Gastrocnemius medialis (tissue), 4 donors: ENCODE data around the gene YPEL5. TPM values are rescaled to one million over a fixed set of nuclear protein-coding genes. Genes with fewer than 3 reads are reported as not detected.

Experiments
- ATAC-seq, 2 donors: fragments of 150-250 bp; one replicate each; pipeline ENCODE4 v1.9.1; 2016
- DNase-seq, 2 donors: peaks; one replicate each; pipeline ENCODE4 v3.0.0-alpha.2; 2019
- H3K27ac ChIP-seq, 4 donors: fragments of 200-600 bp; sonication (generic); 1 replicate in 1 of 4; 2 replicates in 3 of 4; pipeline ENCODE4 v1.5.1; 2016 to 2018; ENCODE audit warnings: mild to moderate bottlenecking in 2 of 4, moderate library complexity in 1 of 4
- H3K27me3 ChIP-seq, 3 donors: fragments of 200-600 bp; sonication (generic) in 2 of 3; 1 replicate in 1 of 3; 2 replicates in 2 of 3; pipeline versions ENCODE4 v1.5.1 to v1.6.0; 2016 to 2019; ENCODE audit warnings: mild to moderate bottlenecking in 1 of 3, moderate library complexity in 1 of 3
- H3K36me3 ChIP-seq, 2 donors: fragments of 200-600 bp; sonication (generic) in 1 of 2; one replicate each; pipeline ENCODE4 v1.5.1; 2017 to 2018
- H3K4me1 ChIP-seq, 2 donors: fragments of 200-600 bp; sonication (generic) in 1 of 2; one replicate each; pipeline ENCODE4 v1.5.1; 2016 to 2017; ENCODE audit warnings: mild to moderate bottlenecking in 2 of 2
- H3K4me3 ChIP-seq, 4 donors: fragments of 200-600 bp; sonication (generic) in 3 of 4; 1 replicate in 1 of 4; 2 replicates in 3 of 4; pipeline ENCODE4 v1.5.1; 2016 to 2019; ENCODE audit warnings: mild to moderate bottlenecking in 2 of 4
- H3K9me3 ChIP-seq, 3 donors: fragments of 200-600 bp; sonication (generic) in 2 of 3; 1 replicate in 1 of 3; 2 replicates in 2 of 3; pipeline ENCODE4 v1.5.1; 2016 to 2019
- CTCF ChIP-seq, 5 experiments: fragments of 450-650 bp in 3 of 5; fragments of 200-600 bp in 2 of 5; sonication (generic) in 2 of 5; IDR thresholded peaks in 4 of 5; conservative IDR thresholded peaks in 1 of 5; 1 replicate in 4 of 5; 2 replicates in 1 of 5; pipeline ENCODE4 v1.5.1; 2016 to 2019; ENCODE audit warnings: antibody characterized with exemption in 5 of 5, mild to moderate bottlenecking in 3 of 5, moderate library complexity in 3 of 5
- POLR2A ChIP-seq, 2 donors: fragments of 450-650 bp; IDR thresholded peaks; one replicate each; pipeline ENCODE4 v1.6.1; 2017; ENCODE audit warnings: antibody characterized with exemption in 2 of 2, mild to moderate bottlenecking in 2 of 2, moderate library complexity in 2 of 2
- in situ Hi-C, 4 donors: fragments of 200-750 bp; cut with MboI; loops; one replicate each; pipeline versions ENCODE4 v1.15.0 to v1.8.0; 2017; ENCODE audit warnings: low sequenced_read_pairs in 4 of 4
- intact Hi-C: fragments of 100-400 bp; cut with DNase I; formaldehyde crosslinking; loops from one replicate; pipeline ENCODE4 v1.15.1; 2023; ENCODE audit warnings: low total_unique reads
- total RNA-seq, 4 donors: library from RNA; depleted of rRNA; stranded (reverse); fragments of >200 nt; gene quantifications; one replicate each; pipeline versions ENCODE4 v1.1.0 to v1.2.3, GENCODE V29; 2016

YPEL5 gene
- total RNA-seq, 4 donors from 2014 or later: 31.4 to 76.7 (median 53.9) TPM

- Histone ChIP-seq H3K4me3 (no peak overlapping the region), H3K36me3 (no peaks in the 10 kb centered on the region), H3K4me1 (no peaks in the 10 kb centered on the region), H3K27ac (no peak overlapping the region), H3K27me3 (no peaks in the 10 kb centered on the region), H3K9me3 (no peaks in the 10 kb centered on the region)
- ATAC-seq (no peak), DNase-seq (no peak)
- intact Hi-C loops (no loop called here), in situ Hi-C loops (no loop called here)
- TF ChIP-seq POLR2A (IDR thresholded peaks at IDR 0.05) (no peak), CTCF (IDR thresholded peaks at IDR 0.05 in 4 of 5, conservative IDR thresholded peaks at IDR 0.05 in 1 of 5) (no peak)
These were observed 43.8 kb downstream of the YPEL5 start for GRCh38 chr2:30190637-30191036.

GRCh38 chr2:30191107-30191506 is 44.3 kb downstream of the YPEL5 start:
- H3K27me3 ChIP-seq: no peaks in the 10 kb centered on the region
- ATAC-seq: no peak
- intact Hi-C loops: no loop called here
- H3K27ac ChIP-seq: no peak overlapping the region
- TF ChIP-seq CTCF (IDR thresholded peaks at IDR 0.05 in 4 of 5, conservative IDR thresholded peaks at IDR 0.05 in 1 of 5): no peak
- no peak for TF ChIP-seq POLR2A (IDR thresholded peaks at IDR 0.05)
- no peaks in the 10 kb centered on the region for H3K9me3 ChIP-seq
- DNase-seq: no peak
- in situ Hi-C loops: no loop called here
- no peaks in the 10 kb centered on the region for H3K4me1 ChIP-seq
- no peaks in the 10 kb centered on the region for H3K36me3 ChIP-seq
- H3K4me3 ChIP-seq: no peak overlapping the region

GRCh38 chr2:30191819-30192271 is 45.0 kb downstream of the YPEL5 start:
- Histone ChIP-seq H3K4me3 (no peak overlapping the region), H3K27ac (no peak overlapping the region), H3K4me1 (no peaks in the 10 kb centered on the region), H3K36me3 (no peaks in the 10 kb centered on the region), H3K27me3 (no peaks in the 10 kb centered on the region), H3K9me3 (no peaks in the 10 kb centered on the region)
- TF ChIP-seq POLR2A (IDR thresholded peaks at IDR 0.05): no peak
- in situ Hi-C loops: no loop called here
- ATAC-seq (no peak), DNase-seq (no peak)
- intact Hi-C loops: no loop called here

GRCh38 chr2:30192314-30192713 is 45.5 kb downstream of the YPEL5 start:
- no peaks in the 10 kb centered on the region for H3K9me3 ChIP-seq
- H3K36me3 ChIP-seq: no peaks in the 10 kb centered on the region
- no peaks in the 10 kb centered on the region for H3K4me1 ChIP-seq
- DNase-seq: no peak
- no peak overlapping the region for H3K27ac ChIP-seq
- TF ChIP-seq POLR2A (IDR thresholded peaks at IDR 0.05) (no peak), CTCF (IDR thresholded peaks at IDR 0.05 in 4 of 5, conservative IDR thresholded peaks at IDR 0.05 in 1 of 5) (no peak)
- in situ Hi-C loops (no loop called here), intact Hi-C loops (no loop called here)
- H3K27me3 ChIP-seq: no peaks in the 10 kb centered on the region
- no peak for ATAC-seq
- H3K4me3 ChIP-seq: no peak overlapping the region

- no peak overlapping the region for H3K27ac ChIP-seq
- ATAC-seq: no peak
- intact Hi-C loops: no loop called here
These were observed 46.4 kb downstream of the YPEL5 start for GRCh38 chr2:30193104-30193681.

More at GRCh38 chr2:30193104-30193681, 46.4 kb downstream of the YPEL5 start:
- Histone ChIP-seq H3K9me3 (no peaks in the 10 kb centered on the region), H3K4me3 (no peak overlapping the region), H3K4me1 (no peaks in the 10 kb centered on the region), H3K27me3 (no peaks in the 10 kb centered on the region), H3K36me3 (no peaks in the 10 kb centered on the region)
- no peak for TF ChIP-seq POLR2A (IDR thresholded peaks at IDR 0.05)
- no peak for TF ChIP-seq CTCF (IDR thresholded peaks at IDR 0.05 in 4 of 5, conservative IDR thresholded peaks at IDR 0.05 in 1 of 5)
- in situ Hi-C loops: no loop called here
- no peak for DNase-seq
